GM13977 (cell line): Measurements from ENCODE around the gene AGPAT3.

Experiments used
- DNase-seq: peaks from one replicate; pipeline ENCODE4 v3.0.0; 2012; ENCODE audit warnings: low spot score
- CTCF ChIP-seq: IDR thresholded peaks from 2 replicates; pipeline ENCODE4 v1.5.1; 2012; ENCODE audit warnings: mild to moderate bottlenecking, control low read depth; ENCODE audit not compliant: insufficient read depth; ENCODE audit errors: extremely low read depth, missing control alignments
- in situ Hi-C: fragments of 300-500 bp; cut with MboI; formaldehyde crosslinking; loops from one replicate; pipeline ENCODE4 v1.12.0; 2022; ENCODE audit warnings: low sequenced_read_pairs, low pct_unique_long_range_greater_than_20kb, mixed read lengths, inconsistent platforms; ENCODE audit not compliant: unreplicated experiment

AGPAT3 gene

GRCh38 chr21:43903451-43904091, 38.5 kb downstream of the AGPAT3 start:
- DNase-seq: no peak
- in situ Hi-C loops: no loop called here
- no peak for TF ChIP-seq CTCF

- in situ Hi-C loops: no loop called here
Measured at GRCh38 chr21:43904331-43904781, 39.3 kb downstream of the AGPAT3 start.

GRCh38 chr21:43905726-43906455, 40.9 kb downstream of the AGPAT3 start:
- no peak for DNase-seq
- in situ Hi-C loops: no loop called here
- no peak for TF ChIP-seq CTCF

More at GRCh38 chr21:43904331-43904781, 39.3 kb downstream of the AGPAT3 start:
- DNase-seq: no peak
- TF ChIP-seq CTCF: no peak

- in situ Hi-C loops: no loop called here
- no peak for DNase-seq
- TF ChIP-seq CTCF: no peak
Measured at GRCh38 chr21:43906585-43907370, 41.8 kb downstream of the AGPAT3 start.

GRCh38 chr21:43907751-43908150, 42.7 kb downstream of the AGPAT3 start:
- in situ Hi-C loops: no loop called here
- no peak for DNase-seq
- TF ChIP-seq CTCF: no peak

- in situ Hi-C loops: no loop called here
- no peak for DNase-seq
- TF ChIP-seq CTCF: no peak
Measured at GRCh38 chr21:43908167-43908566, 43.1 kb downstream of the AGPAT3 start.
